ENCODE data around the gene ERCC6. TPM values are rescaled to one million over a fixed set of nuclear protein-coding genes. Genes with fewer than 3 reads are reported as not detected.

Gene ERCC6
- total RNA-seq, 1 experiment from 2014 or later, result 49.7 TPM

DNA sequence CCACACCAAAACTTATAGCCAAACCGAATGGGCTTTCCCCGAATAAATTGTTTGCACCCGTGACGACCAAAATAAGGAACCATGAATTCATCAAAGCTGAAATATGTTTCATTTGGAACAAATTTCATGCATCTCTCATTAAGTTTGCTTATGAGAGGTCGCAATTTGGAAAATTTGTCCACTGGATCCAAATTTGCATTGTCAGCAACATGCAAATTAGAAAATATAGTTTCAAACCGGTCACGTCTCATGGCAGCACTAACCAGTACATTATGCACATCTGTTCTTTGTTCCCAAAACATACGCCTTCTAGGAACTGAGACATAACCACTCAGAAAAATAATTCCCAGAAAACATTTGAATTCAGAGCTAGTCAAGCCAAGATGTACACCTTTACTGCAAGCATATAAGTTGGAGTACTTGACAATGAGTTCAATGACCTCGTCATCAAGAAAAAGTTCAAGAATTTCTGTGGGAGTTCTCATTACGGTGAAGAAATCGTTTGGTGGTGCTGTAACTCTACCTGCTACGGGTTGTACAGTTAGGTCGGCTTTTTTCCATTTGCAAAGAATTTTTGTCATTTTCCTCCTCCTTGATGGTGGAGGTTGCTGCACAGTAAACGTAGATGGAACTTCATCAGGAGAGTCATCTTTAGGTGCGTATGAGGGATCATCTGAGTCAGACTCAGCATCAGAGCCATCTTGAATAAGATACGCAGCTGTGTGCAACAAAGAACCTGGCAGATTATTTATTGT, 22.5 kb downstream of the ERCC6 start:
- no peaks in the 10 kb centered on the region for H3K9me2 ChIP-seq (ENCODE audit: insufficient read depth)
- intact Hi-C loops (cut with micrococcal nuclease; ENCODE audit: unreplicated experiment), result no loop called here
- no peak overlapping the region for H2AFZ ChIP-seq
- BruUV-seq (replicated peaks), result no TSS peak
- TF ChIP-seq CTCF (conservative IDR thresholded peaks at IDR 0.05) (no peak), EZH2 (IDR thresholded peaks at IDR 0.05; ENCODE audit: low read depth) (no peak)
- no peak overlapping the region for H3K4me2 ChIP-seq
- peaks cover 33% of the 10 kb centered on the region for H4K20me1 ChIP-seq (ENCODE audit: insufficient read depth)
- no peaks in the 10 kb centered on the region for H3K27me3 ChIP-seq (ENCODE audit: insufficient read depth, low read depth)
- no peaks in the 10 kb centered on the region for H3K9me3 ChIP-seq (ENCODE audit: insufficient read depth, low read depth)
- ChIA-PET POLR2A (ENCODE audit: unreplicated experiment) (no interaction called here), CTCF (no interaction called here)
- DNase-seq, result no peak
- H3K4me3 ChIP-seq, result no peak overlapping the region
- no peak overlapping the region for H3K27ac ChIP-seq
- H3K36me3 ChIP-seq (ENCODE audit: low read depth), result peaks cover 16% of the 10 kb centered on the region
- peaks cover 15% of the 10 kb centered on the region for H3K79me2 ChIP-seq (ENCODE audit: low read depth)
- H3F3A ChIP-seq (ENCODE audit: insufficient read depth, low read depth), result peaks cover 12% of the 10 kb centered on the region; the same call in 1 of the 2 replicates
- no peaks in the 10 kb centered on the region for H3K4me1 ChIP-seq (replicated peaks; ENCODE audit: insufficient read depth)

DNA sequence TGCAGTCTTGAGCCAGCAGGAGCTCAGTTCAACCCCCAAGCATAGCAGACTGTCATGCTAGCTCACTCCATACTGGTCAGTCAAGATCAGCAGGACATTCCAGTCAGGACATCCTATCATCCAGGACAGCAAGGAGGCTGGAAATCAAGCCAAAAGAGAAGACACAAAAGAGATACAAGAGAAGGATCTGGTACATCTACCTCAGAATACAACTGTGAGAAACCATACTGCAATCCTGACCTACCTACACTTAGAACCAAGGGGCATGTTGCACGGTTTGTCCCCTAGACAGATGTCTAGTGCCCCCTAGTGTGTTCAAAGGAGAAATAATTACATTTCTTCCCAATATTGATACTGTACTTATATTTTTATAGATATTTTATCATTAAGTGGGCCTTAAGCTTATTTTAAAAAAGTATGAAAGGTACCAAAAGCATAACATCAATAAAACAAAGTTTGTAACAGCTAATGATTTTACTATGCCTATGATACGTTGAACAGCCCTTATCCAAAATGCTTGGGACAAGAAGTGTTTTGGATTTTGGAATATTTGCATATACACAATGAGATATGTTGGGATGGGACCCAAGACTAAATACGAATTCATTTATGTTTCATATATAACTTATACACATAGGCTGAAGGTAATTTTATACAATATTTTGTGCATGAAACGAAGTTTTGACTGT, 26.7 kb downstream of the ERCC6 start:
- Histone ChIP-seq H3K27me3 (ENCODE audit: insufficient read depth, low read depth) (no peaks in the 10 kb centered on the region), H3K27ac (no peak overlapping the region), H4K20me1 (ENCODE audit: insufficient read depth) (peaks cover 15% of the 10 kb centered on the region), H3F3A (ENCODE audit: insufficient read depth, low read depth) (peaks cover 6% of the 10 kb centered on the region; the same call in 1 of the 2 replicates), H3K9me3 (ENCODE audit: insufficient read depth, low read depth) (no peaks in the 10 kb centered on the region), H3K4me2 (no peak overlapping the region), H3K9me2 (ENCODE audit: insufficient read depth) (no peaks in the 10 kb centered on the region), H3K4me3 (no peak overlapping the region), H3K79me2 (ENCODE audit: low read depth) (peaks cover 15% of the 10 kb centered on the region), H3K4me1 (replicated peaks; ENCODE audit: insufficient read depth) (no peaks in the 10 kb centered on the region), H2AFZ (no peak overlapping the region), H3K36me3 (ENCODE audit: low read depth) (peaks cover 7% of the 10 kb centered on the region)
- CTCF ChIA-PET, result interaction anchor here (0.6 to 3.8 kb wide), 2 partner anchors 33 to 104 kb away, joined by 3 to 36 read pairs; no protein-coding TSS in a partner anchor
- DNase-seq, result peak in 1 of 2 experiments; percentile 11
- TF ChIP-seq EZH2 (IDR thresholded peaks at IDR 0.05; ENCODE audit: low read depth) (no peak), CTCF (conservative IDR thresholded peaks at IDR 0.05) (peak; percentile 85)
- POLR2A ChIA-PET (ENCODE audit: unreplicated experiment), result interaction anchor here (0.7 kb wide), 1 partner anchor 40 kb away, joined by 4 read pairs; no protein-coding TSS in a partner anchor
- no TSS peak for BruUV-seq (replicated peaks)
- intact Hi-C loops (cut with micrococcal nuclease; ENCODE audit: unreplicated experiment), result loop anchor here (1.0 kb wide), 1 partner anchor 105 kb away; no protein-coding TSS in a partner anchor

GRCh38 chr10:49509771-49510303, 29.1 kb downstream of the ERCC6 start:
- no peak overlapping the region for H2AFZ ChIP-seq
- peaks cover 5% of the 10 kb centered on the region; the same call in 1 of the 2 replicates for H3K79me2 ChIP-seq (ENCODE audit: low read depth)
- H3K9me3 ChIP-seq (ENCODE audit: insufficient read depth, low read depth), result 0 out of 2 replicates have a peak, but pooled peaks cover 3% of the 10 kb centered on the region
- peaks cover 11% of the 10 kb centered on the region for H3K36me3 ChIP-seq (ENCODE audit: low read depth)
- ChIA-PET CTCF (interaction anchor here (1.3 to 3.8 kb wide), 2 partner anchors 102 kb away, joined by 5 to 36 read pairs; no protein-coding TSS in a partner anchor), POLR2A (ENCODE audit: unreplicated experiment) (no interaction called here)
- H3K9me2 ChIP-seq (ENCODE audit: insufficient read depth), result no peaks in the 10 kb centered on the region
- no peak for TF ChIP-seq EZH2 (IDR thresholded peaks at IDR 0.05; ENCODE audit: low read depth)
- no peak for TF ChIP-seq CTCF (conservative IDR thresholded peaks at IDR 0.05)
- no peaks in the 10 kb centered on the region for H3K4me1 ChIP-seq (replicated peaks; ENCODE audit: insufficient read depth)
- DNase-seq, result no peak
- no peak overlapping the region for H3K27ac ChIP-seq
- no peaks in the 10 kb centered on the region for H3K27me3 ChIP-seq (ENCODE audit: insufficient read depth, low read depth)
- H3K4me2 ChIP-seq, result no peak overlapping the region
- H3F3A ChIP-seq (ENCODE audit: insufficient read depth, low read depth), result no peaks in the 10 kb centered on the region
- no TSS peak for BruUV-seq (replicated peaks)
- intact Hi-C loops (cut with micrococcal nuclease; ENCODE audit: unreplicated experiment), result no loop called here
- peaks cover 8% of the 10 kb centered on the region for H4K20me1 ChIP-seq (ENCODE audit: insufficient read depth)
- H3K4me3 ChIP-seq, result no peak overlapping the region

Measured in PC-9 (cell line).